T-helper 1 cell treated with Interleukin-12 subunit alpha and Interleukin-12 subunit beta and Interleukin-4 antibody, amounts not matched to agents 30 μg/mL and 1 μg/mL, for 36 hours (primary cell): ENCODE data around the gene CDSN.

ENCODE experiments used
- H3K27ac Mint-ChIP-seq: one replicate; pipeline ENCODE4 v1.8.0; 2021; ENCODE audit warnings: mild to moderate bottlenecking, mixed read lengths
- H3K27me3 Mint-ChIP-seq: one replicate; pipeline ENCODE4 v1.8.0; 2021; ENCODE audit warnings: low read depth, mixed read lengths
- H3K36me3 Mint-ChIP-seq: one replicate; pipeline ENCODE4 v1.8.0; 2021; ENCODE audit warnings: low read depth, mixed read lengths
- H3K4me1 Mint-ChIP-seq: one replicate; pipeline ENCODE4 v1.8.0; 2021; ENCODE audit warnings: low read depth, mixed read lengths
- H3K4me3 Mint-ChIP-seq: one replicate; pipeline ENCODE4 v1.8.0; 2021; ENCODE audit warnings: mild to moderate bottlenecking, moderate library complexity, mixed read lengths
- H3K9me3 Mint-ChIP-seq: one replicate; pipeline ENCODE4 v1.8.0; 2021; ENCODE audit warnings: mixed read lengths

The CDSN gene

GRCh38 chr6:31157513-31158139, 37.4 kb upstream of the CDSN start, which contains the start of gene CCHCR1:
Gene CCHCR1, minus strand, starts transcription at chr6:31157802. Its CDS starts 202 bp downstream, at chr6:31157600.
- peaks cover 17% of the 10 kb centered on the region for H3K36me3 Mint-ChIP-seq
- peak within 1 kb of the TSS; percentile 83 for H3K4me3 Mint-ChIP-seq
- H3K27me3 Mint-ChIP-seq = no peaks in the 10 kb centered on the region
- H3K27ac Mint-ChIP-seq = peak within 1 kb of the TSS; percentile 59
- H3K9me3 Mint-ChIP-seq = no peaks in the 10 kb centered on the region
- peaks cover 33% of the 10 kb centered on the region for H3K4me1 Mint-ChIP-seq

- no peaks in the 10 kb centered on the region for H3K9me3 Mint-ChIP-seq
- H3K4me3 Mint-ChIP-seq = peak overlapping the region; percentile 83
- H3K27me3 Mint-ChIP-seq = no peaks in the 10 kb centered on the region
- no peak overlapping the region for H3K27ac Mint-ChIP-seq
- peaks cover 10% of the 10 kb centered on the region for H3K36me3 Mint-ChIP-seq
- H3K4me1 Mint-ChIP-seq = peaks cover 32% of the 10 kb centered on the region
Observed at GRCh38 chr6:31156641-31157040, 36.4 kb upstream of the CDSN start.

- H3K36me3 Mint-ChIP-seq = peaks cover 13% of the 10 kb centered on the region
- no peak overlapping the region for H3K4me3 Mint-ChIP-seq
- no peaks in the 10 kb centered on the region for H3K9me3 Mint-ChIP-seq
- peak overlapping the region; percentile 55 for H3K27ac Mint-ChIP-seq
- H3K27me3 Mint-ChIP-seq = no peaks in the 10 kb centered on the region
- peaks cover 18% of the 10 kb centered on the region for H3K4me1 Mint-ChIP-seq
Observed at GRCh38 chr6:31154436-31154835, 34.2 kb upstream of the CDSN start.

- H3K9me3 Mint-ChIP-seq = no peaks in the 10 kb centered on the region
- H3K27ac Mint-ChIP-seq = no peak overlapping the region
- no peak overlapping the region for H3K4me3 Mint-ChIP-seq
- peaks cover 12% of the 10 kb centered on the region for H3K4me1 Mint-ChIP-seq
- peaks cover 13% of the 10 kb centered on the region for H3K36me3 Mint-ChIP-seq
- H3K27me3 Mint-ChIP-seq = no peaks in the 10 kb centered on the region
Observed at GRCh38 chr6:31152781-31153180, 32.5 kb upstream of the CDSN start.

GRCh38 chr6:31149827-31150447, 29.7 kb upstream of the CDSN start:
- H3K36me3 Mint-ChIP-seq = peaks cover 12% of the 10 kb centered on the region
- H3K4me3 Mint-ChIP-seq = no peak overlapping the region
- H3K9me3 Mint-ChIP-seq = no peaks in the 10 kb centered on the region
- no peaks in the 10 kb centered on the region for H3K4me1 Mint-ChIP-seq
- no peak overlapping the region for H3K27ac Mint-ChIP-seq
- H3K27me3 Mint-ChIP-seq = no peaks in the 10 kb centered on the region

GRCh38 chr6:31145386-31145785, 25.1 kb upstream of the CDSN start:
- H3K9me3 Mint-ChIP-seq = no peaks in the 10 kb centered on the region

GRCh38 chr6:31144970-31145340, 24.7 kb upstream of the CDSN start:
- H3K4me1 Mint-ChIP-seq = no peaks in the 10 kb centered on the region
- no peak overlapping the region for H3K4me3 Mint-ChIP-seq
- H3K9me3 Mint-ChIP-seq = no peaks in the 10 kb centered on the region
- H3K27me3 Mint-ChIP-seq = no peaks in the 10 kb centered on the region
- peaks cover 7% of the 10 kb centered on the region for H3K36me3 Mint-ChIP-seq
- no peak overlapping the region for H3K27ac Mint-ChIP-seq

More at GRCh38 chr6:31145386-31145785, 25.1 kb upstream of the CDSN start:
- Mint-ChIP-seq H3K4me1 (no peaks in the 10 kb centered on the region), H3K4me3 (no peak overlapping the region), H3K27ac (no peak overlapping the region), H3K36me3 (peaks cover 7% of the 10 kb centered on the region), H3K27me3 (no peaks in the 10 kb centered on the region)

- no peaks in the 10 kb centered on the region for H3K4me1 Mint-ChIP-seq
- H3K4me3 Mint-ChIP-seq = no peak overlapping the region
- H3K9me3 Mint-ChIP-seq = no peaks in the 10 kb centered on the region
- H3K27me3 Mint-ChIP-seq = no peaks in the 10 kb centered on the region
- H3K36me3 Mint-ChIP-seq = peaks cover 7% of the 10 kb centered on the region
- no peak overlapping the region for H3K27ac Mint-ChIP-seq
Observed at GRCh38 chr6:31144296-31144969, 24.2 kb upstream of the CDSN start.

- Mint-ChIP-seq H3K27ac (no peak overlapping the region), H3K9me3 (no peaks in the 10 kb centered on the region), H3K27me3 (no peaks in the 10 kb centered on the region), H3K4me1 (no peaks in the 10 kb centered on the region), H3K36me3 (peaks cover 7% of the 10 kb centered on the region), H3K4me3 (no peak overlapping the region)
Observed at GRCh38 chr6:31143148-31143547, 22.9 kb upstream of the CDSN start.

- Mint-ChIP-seq H3K27ac (no peak overlapping the region), H3K4me1 (peaks cover 3% of the 10 kb centered on the region), H3K27me3 (peaks cover 4% of the 10 kb centered on the region), H3K36me3 (peaks cover 7% of the 10 kb centered on the region), H3K4me3 (no peak overlapping the region), H3K9me3 (no peaks in the 10 kb centered on the region)
Observed at GRCh38 chr6:31142361-31142761, 22.1 kb upstream of the CDSN start.

- peaks cover 4% of the 10 kb centered on the region for H3K4me1 Mint-ChIP-seq
- H3K9me3 Mint-ChIP-seq = no peaks in the 10 kb centered on the region
- no peak overlapping the region for H3K4me3 Mint-ChIP-seq
- H3K27me3 Mint-ChIP-seq = peaks cover 5% of the 10 kb centered on the region
- peaks cover 7% of the 10 kb centered on the region for H3K36me3 Mint-ChIP-seq
- H3K27ac Mint-ChIP-seq = no peak overlapping the region
Observed at GRCh38 chr6:31140643-31141042, 20.4 kb upstream of the CDSN start.

GRCh38 chr6:31139599-31139998, 19.4 kb upstream of the CDSN start:
- peaks cover 5% of the 10 kb centered on the region for H3K27me3 Mint-ChIP-seq
- H3K4me1 Mint-ChIP-seq = peaks cover 4% of the 10 kb centered on the region
- no peaks in the 10 kb centered on the region for H3K9me3 Mint-ChIP-seq
- no peak overlapping the region for H3K4me3 Mint-ChIP-seq
- H3K36me3 Mint-ChIP-seq = peaks cover 5% of the 10 kb centered on the region
- H3K27ac Mint-ChIP-seq = no peak overlapping the region

GRCh38 chr6:31138982-31139381, 18.7 kb upstream of the CDSN start, which contains the start of gene PSORS1C2:
Gene PSORS1C2, minus strand, starts transcription at chr6:31139066. Its CDS starts 40 bp downstream, at chr6:31139026.
- H3K9me3 Mint-ChIP-seq = no peaks in the 10 kb centered on the region
- H3K36me3 Mint-ChIP-seq = peaks cover 2% of the 10 kb centered on the region
- H3K4me1 Mint-ChIP-seq = peaks cover 4% of the 10 kb centered on the region
- no peak within 1 kb of the TSS for H3K27ac Mint-ChIP-seq
- peaks cover 5% of the 10 kb centered on the region for H3K27me3 Mint-ChIP-seq
- H3K4me3 Mint-ChIP-seq = no peak within 1 kb of the TSS

- Mint-ChIP-seq H3K4me1 (peaks cover 4% of the 10 kb centered on the region), H3K9me3 (no peaks in the 10 kb centered on the region), H3K27ac (no peak overlapping the region), H3K36me3 (no peaks in the 10 kb centered on the region), H3K4me3 (no peak overlapping the region), H3K27me3 (peaks cover 5% of the 10 kb centered on the region)
Observed at GRCh38 chr6:31135710-31136109, 15.5 kb upstream of the CDSN start.

- H3K4me3 Mint-ChIP-seq = no peak overlapping the region
Observed at GRCh38 chr6:31132806-31133205, 12.6 kb upstream of the CDSN start.

More at GRCh38 chr6:31132806-31133205, 12.6 kb upstream of the CDSN start:
- Mint-ChIP-seq H3K36me3 (no peaks in the 10 kb centered on the region), H3K4me1 (peaks cover 6% of the 10 kb centered on the region), H3K9me3 (no peaks in the 10 kb centered on the region), H3K27ac (no peak overlapping the region), H3K27me3 (peaks cover 22% of the 10 kb centered on the region)
